OCI-LY1 (cell line): ENCODE results near the gene ACTL7B.

Source experiments
- H2AFZ ChIP-seq: fragments of 200-600 bp; sonication (generic), shearing (Covaris generic); 2 replicates; pipeline ENCODE4 v1.6.0; 2014; ENCODE audit warnings: antibody characterized with exemption, mild to moderate bottlenecking, low read length
- H3F3A ChIP-seq: fragments of 200-600 bp; sonication (generic), shearing (Covaris generic); 2 replicates; pipeline ENCODE4 v1.6.0; 2014; ENCODE audit warnings: mild to moderate bottlenecking, antibody characterized with exemption, low read length, moderate library complexity; ENCODE audit not compliant: insufficient read depth
- H3K27ac ChIP-seq: fragments of 200-600 bp; sonication (generic); 2 replicates; pipeline ENCODE4 v1.5.1; 2014; ENCODE audit warnings: low read length, mixed run types, mild to moderate bottlenecking, low read depth; ENCODE audit not compliant: poor library complexity, severe bottlenecking
- H3K27me3 ChIP-seq: fragments of 200-600 bp; sonication (generic); 2 replicates; pipeline ENCODE4 v1.6.0; 2014; ENCODE audit warnings: antibody characterized with exemption, mild to moderate bottlenecking, low read length, moderate library complexity; ENCODE audit not compliant: insufficient read depth
- H3K36me3 ChIP-seq: fragments of 200-600 bp; sonication (generic); 2 replicates; pipeline ENCODE4 v1.6.1; 2014; ENCODE audit warnings: mild to moderate bottlenecking, antibody characterized with exemption, low read length, moderate library complexity, mixed read lengths; ENCODE audit not compliant: insufficient read depth
- H3K4me1 ChIP-seq: fragments of 200-600 bp; sonication (generic); 2 replicates; pipeline ENCODE4 v1.5.1; 2014; ENCODE audit warnings: mild to moderate bottlenecking, low read length, moderate library complexity; ENCODE audit not compliant: insufficient read depth, severe bottlenecking
- H3K4me2 ChIP-seq: fragments of 200-600 bp; sonication (generic), shearing (Covaris generic); 2 replicates; pipeline ENCODE4 v1.6.1; 2014; ENCODE audit warnings: low read length
- H3K4me3 ChIP-seq: fragments of 200-600 bp; sonication (generic); 2 replicates; pipeline ENCODE4 v1.5.1; 2014; ENCODE audit warnings: low read length, low read depth, mild to moderate bottlenecking, mixed read lengths; ENCODE audit not compliant: poor library complexity, severe bottlenecking
- H3K79me2 ChIP-seq: fragments of 200-600 bp; shearing (Covaris generic); 2 replicates; pipeline ENCODE4 v1.6.1; 2016; ENCODE audit warnings: mixed run types, low read length, mixed read lengths; ENCODE audit not compliant: insufficient read depth
- H3K9ac ChIP-seq: fragments of 200-600 bp; sonication (generic), shearing (Covaris generic); 2 replicates; pipeline ENCODE4 v1.6.1; 2014; ENCODE audit warnings: mild to moderate bottlenecking, low read length, mixed read lengths
- H3K9me2 ChIP-seq: fragments of 200-600 bp; sonication (generic), shearing (Covaris generic); 2 replicates; pipeline ENCODE4 v1.6.1; 2014; ENCODE audit warnings: low read depth, mild to moderate bottlenecking, low read length, mixed read lengths
- H3K9me3 ChIP-seq: fragments of 200-600 bp; shearing (Covaris generic); 2 replicates; pipeline ENCODE4 v1.6.1; 2014; ENCODE audit warnings: low read length, mixed read lengths
- H4K20me1 ChIP-seq: fragments of 200-600 bp; sonication (generic), shearing (Covaris generic); 2 replicates; pipeline ENCODE4 v1.6.0; 2016; ENCODE audit warnings: mild to moderate bottlenecking, low read length; ENCODE audit not compliant: insufficient read depth
- CTCF ChIP-seq: fragments of 200-600 bp; sonication (generic), shearing (Covaris generic); IDR thresholded peaks from 2 replicates; pipeline ENCODE4 v1.5.1; 2017; ENCODE audit warnings: mild to moderate bottlenecking, antibody characterized with exemption, low read length, moderate library complexity, mixed read lengths
- EZH2 ChIP-seq: fragments of 200-600 bp; sonication (generic), shearing (Covaris generic); IDR thresholded peaks from 2 replicates; pipeline ENCODE4 v1.8.0; 2017; ENCODE audit warnings: borderline replicate concordance, mixed run types, mild to moderate bottlenecking, antibody characterized with exemption, low read length, moderate library complexity, mixed read lengths

Gene ACTL7B

GRCh38 chr9:108812396-108813025 lies 43.3 kb downstream of the ACTL7B start:
- no peaks in the 10 kb centered on the region for H3K27me3 ChIP-seq
- H3F3A ChIP-seq = no peaks in the 10 kb centered on the region
- no peak overlapping the region for H3K4me3 ChIP-seq
- no peaks in the 10 kb centered on the region for H3K36me3 ChIP-seq
- H3K4me1 ChIP-seq = no peaks in the 10 kb centered on the region
- no peak overlapping the region for H3K4me2 ChIP-seq
- no peak overlapping the region for H2AFZ ChIP-seq
- H3K9me3 ChIP-seq = no peaks in the 10 kb centered on the region
- no peaks in the 10 kb centered on the region for H3K9me2 ChIP-seq
- H3K9ac ChIP-seq = no peak overlapping the region
- no peak overlapping the region for H3K27ac ChIP-seq
- no peaks in the 10 kb centered on the region for H4K20me1 ChIP-seq
- TF ChIP-seq CTCF (no peak), EZH2 (no peak)
- no peaks in the 10 kb centered on the region for H3K79me2 ChIP-seq

GRCh38 chr9:108811944-108812343 lies 43.8 kb downstream of the ACTL7B start:
- no peaks in the 10 kb centered on the region for H3K79me2 ChIP-seq
- no peaks in the 10 kb centered on the region for H3F3A ChIP-seq
- no peaks in the 10 kb centered on the region for H3K36me3 ChIP-seq
- TF ChIP-seq EZH2 (no peak), CTCF (no peak)
- no peaks in the 10 kb centered on the region for H3K27me3 ChIP-seq
- H3K9ac ChIP-seq = no peak overlapping the region
- no peak overlapping the region for H3K4me2 ChIP-seq
- no peak overlapping the region for H3K27ac ChIP-seq
- H4K20me1 ChIP-seq = no peaks in the 10 kb centered on the region
- H3K4me1 ChIP-seq = no peaks in the 10 kb centered on the region
- H3K4me3 ChIP-seq = no peak overlapping the region
- no peak overlapping the region for H2AFZ ChIP-seq
- H3K9me3 ChIP-seq = no peaks in the 10 kb centered on the region
- no peaks in the 10 kb centered on the region for H3K9me2 ChIP-seq

- Histone ChIP-seq H3K4me3 (no peak overlapping the region), H3K27ac (no peak overlapping the region), H3K79me2 (no peaks in the 10 kb centered on the region), H3F3A (no peaks in the 10 kb centered on the region), H4K20me1 (no peaks in the 10 kb centered on the region), H3K9me3 (no peaks in the 10 kb centered on the region), H3K9ac (no peak overlapping the region), H3K4me2 (no peak overlapping the region), H2AFZ (no peak overlapping the region), H3K36me3 (no peaks in the 10 kb centered on the region), H3K27me3 (no peaks in the 10 kb centered on the region), H3K4me1 (no peaks in the 10 kb centered on the region), H3K9me2 (no peaks in the 10 kb centered on the region)
- TF ChIP-seq CTCF = no peak
- no peak for TF ChIP-seq EZH2
These were observed 46.5 kb downstream of the ACTL7B start for GRCh38 chr9:108809269-108809668.
